BLaER1 (cell line): ENCODE results near the gene SDR42E2.

Source experiments
- H3K27ac ChIP-seq: shearing (Covaris generic); formaldehyde crosslinking; 2 replicates; pipeline ENCODE4 v1.8.1; 2022
- H3K27me3 ChIP-seq: shearing (Covaris generic); formaldehyde crosslinking; 2 replicates; pipeline ENCODE4 v1.8.1; 2022
- H3K36me3 ChIP-seq: shearing (Covaris generic); formaldehyde crosslinking; 2 replicates; pipeline ENCODE4 v1.8.1; 2022
- H3K4me1 ChIP-seq: shearing (Covaris generic); formaldehyde crosslinking; 2 replicates; pipeline ENCODE4 v1.8.1; 2022
- H3K4me2 ChIP-seq: shearing (Covaris generic); formaldehyde crosslinking; 2 replicates; pipeline ENCODE4 v1.8.1; 2022
- H3K4me3 ChIP-seq: shearing (Covaris generic); formaldehyde crosslinking; 2 replicates; pipeline ENCODE4 v1.8.1; 2022
- H3K9ac ChIP-seq: shearing (Covaris generic); formaldehyde crosslinking; 2 replicates; pipeline ENCODE4 v1.8.1; 2022
- H3K9me3 ChIP-seq: shearing (Covaris generic); formaldehyde crosslinking; 2 replicates; pipeline ENCODE4 v1.8.1; 2022
- H4K20me1 ChIP-seq: shearing (Covaris generic); formaldehyde crosslinking; 2 replicates; pipeline ENCODE4 v1.8.1; 2022
- Cebpa-rat ChIP-seq: shearing (Covaris generic); IDR thresholded peaks from 2 replicates; pipeline ENCODE4 v1.8.1; 2022

SDR42E2 gene

DNA sequence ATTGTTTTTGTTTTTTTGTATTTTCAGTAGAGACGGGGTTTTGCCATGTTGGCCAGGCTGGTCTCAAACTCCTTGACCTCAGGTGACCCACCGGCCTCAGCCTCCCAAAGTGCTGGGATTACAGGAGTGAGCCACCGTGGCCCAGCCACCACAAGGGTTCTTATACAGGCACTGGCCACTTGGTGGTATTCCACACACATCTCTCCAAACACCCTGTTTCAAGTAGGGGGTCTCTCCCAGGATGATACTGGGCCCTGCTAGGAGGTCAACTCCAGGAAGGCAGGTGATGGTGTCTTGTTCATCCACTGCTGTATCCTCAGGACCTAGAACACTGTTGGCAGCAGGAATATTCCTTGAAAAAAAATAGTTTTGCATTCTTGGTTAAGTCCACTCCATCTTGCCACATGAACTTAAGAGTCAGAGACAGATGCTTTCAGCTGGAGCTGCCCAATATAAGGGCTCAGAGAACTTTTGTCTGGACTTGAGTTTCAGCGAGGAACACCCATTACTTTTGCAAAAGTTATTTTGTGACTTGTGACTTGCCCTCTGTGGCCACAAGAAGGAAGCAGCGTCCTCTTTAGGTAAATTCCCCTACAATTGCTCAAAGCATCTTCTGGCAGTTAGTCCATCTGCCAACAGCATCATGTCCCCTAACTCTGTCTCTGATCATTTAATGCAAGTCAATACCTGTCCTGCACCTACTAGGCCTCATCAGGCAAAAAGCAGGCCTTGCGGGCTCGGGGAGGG lies 36.4 kb downstream of the SDR42E2 start:
- TF ChIP-seq Cebpa-rat, result no peak
- Histone ChIP-seq H3K27ac (no peak overlapping the region), H3K27me3 (peaks cover 5% of the 10 kb centered on the region), H4K20me1 (no peaks in the 10 kb centered on the region), H3K9me3 (no peaks in the 10 kb centered on the region), H3K4me1 (peaks cover 16% of the 10 kb centered on the region), H3K4me3 (no peak overlapping the region), H3K36me3 (no peaks in the 10 kb centered on the region), H3K9ac (no peak overlapping the region), H3K4me2 (no peak overlapping the region)

DNA sequence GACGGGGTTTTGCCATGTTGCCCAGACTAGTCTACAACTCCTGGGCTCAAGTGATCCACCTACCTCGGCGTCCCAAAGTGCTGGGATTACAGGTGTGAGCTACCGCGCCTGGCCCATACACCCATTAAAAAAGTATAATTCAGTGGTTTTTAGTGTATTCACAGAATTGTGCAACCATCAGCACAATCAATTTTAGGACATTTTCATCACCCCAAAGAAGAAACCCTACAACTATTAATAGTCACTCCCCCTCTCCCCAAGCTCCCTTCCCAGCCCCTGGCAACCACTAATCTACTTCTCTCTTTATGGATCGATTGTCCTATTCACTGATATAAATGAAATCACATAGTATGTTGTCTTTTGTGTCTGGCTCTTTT lies 39.9 kb downstream of the SDR42E2 start:
- Histone ChIP-seq H3K9me3 (no peaks in the 10 kb centered on the region), H3K4me1 (peaks cover 13% of the 10 kb centered on the region), H3K27ac (no peak overlapping the region), H3K4me2 (no peak overlapping the region), H3K4me3 (no peak overlapping the region), H3K36me3 (no peaks in the 10 kb centered on the region), H3K27me3 (no peaks in the 10 kb centered on the region), H3K9ac (no peak overlapping the region), H4K20me1 (peaks cover 2% of the 10 kb centered on the region)
- TF ChIP-seq Cebpa-rat, result no peak

- Histone ChIP-seq H3K9me3 (no peaks in the 10 kb centered on the region), H3K27ac (no peak overlapping the region), H3K4me3 (no peak overlapping the region), H3K27me3 (no peaks in the 10 kb centered on the region), H3K4me1 (peaks cover 22% of the 10 kb centered on the region), H3K9ac (no peak overlapping the region), H4K20me1 (peaks cover 11% of the 10 kb centered on the region), H3K36me3 (no peaks in the 10 kb centered on the region), H3K4me2 (no peak overlapping the region)
- TF ChIP-seq Cebpa-rat, result no peak
Measured at GRCh38 chr16:22203091-22203490, 40.8 kb downstream of the SDR42E2 start.

DNA sequence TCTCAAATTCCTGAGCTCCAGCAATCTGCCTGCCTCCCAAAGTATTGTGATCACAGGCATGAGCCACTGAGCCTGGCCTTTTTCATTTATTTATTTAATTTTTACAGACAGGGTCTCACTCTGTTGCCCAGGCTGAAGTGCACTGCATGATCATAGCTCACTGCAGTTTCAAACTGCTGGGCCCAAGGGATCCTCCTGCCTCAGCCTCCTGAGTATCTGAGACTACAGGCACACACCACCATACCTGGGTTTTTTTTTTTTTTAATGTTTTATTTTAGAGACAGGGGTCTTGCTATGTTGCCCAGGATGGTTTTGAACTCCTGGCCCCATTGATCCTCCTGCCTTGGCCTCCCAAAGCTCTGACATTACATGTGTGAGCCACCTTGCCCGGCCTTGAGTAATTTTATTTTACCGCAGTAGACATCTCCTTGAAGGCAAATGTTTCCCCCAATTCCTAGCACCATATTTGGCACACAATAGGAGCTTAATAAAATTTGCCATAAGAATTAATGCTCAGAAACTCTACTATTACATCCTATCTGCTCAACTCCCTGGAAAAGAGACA lies 41.9 kb downstream of the SDR42E2 start:
- Histone ChIP-seq H3K9ac (no peak overlapping the region), H3K4me3 (no peak overlapping the region), H3K4me1 (peaks cover 28% of the 10 kb centered on the region), H3K36me3 (peaks cover 2% of the 10 kb centered on the region), H4K20me1 (peaks cover 22% of the 10 kb centered on the region), H3K27ac (no peak overlapping the region), H3K9me3 (no peaks in the 10 kb centered on the region), H3K4me2 (no peak overlapping the region), H3K27me3 (no peaks in the 10 kb centered on the region)
- TF ChIP-seq Cebpa-rat, result no peak

- peaks cover 5% of the 10 kb centered on the region for H3K9me3 ChIP-seq
- peaks cover 42% of the 10 kb centered on the region for H3K4me1 ChIP-seq
- H3K27me3 ChIP-seq, result no peaks in the 10 kb centered on the region
- TF ChIP-seq Cebpa-rat, result no peak
- H4K20me1 ChIP-seq, result peaks cover 36% of the 10 kb centered on the region
- peak overlapping the region; percentile 90 for H3K4me3 ChIP-seq
- H3K36me3 ChIP-seq, result peaks cover 17% of the 10 kb centered on the region
- peak overlapping the region; percentile 85 for H3K27ac ChIP-seq
- peak overlapping the region; percentile 85 for H3K4me2 ChIP-seq
- H3K9ac ChIP-seq, result peak overlapping the region; percentile 87; the same call in 1 of the 2 replicates
Measured at GRCh38 chr16:22205577-22206012, 43.3 kb downstream of the SDR42E2 start.

DNA sequence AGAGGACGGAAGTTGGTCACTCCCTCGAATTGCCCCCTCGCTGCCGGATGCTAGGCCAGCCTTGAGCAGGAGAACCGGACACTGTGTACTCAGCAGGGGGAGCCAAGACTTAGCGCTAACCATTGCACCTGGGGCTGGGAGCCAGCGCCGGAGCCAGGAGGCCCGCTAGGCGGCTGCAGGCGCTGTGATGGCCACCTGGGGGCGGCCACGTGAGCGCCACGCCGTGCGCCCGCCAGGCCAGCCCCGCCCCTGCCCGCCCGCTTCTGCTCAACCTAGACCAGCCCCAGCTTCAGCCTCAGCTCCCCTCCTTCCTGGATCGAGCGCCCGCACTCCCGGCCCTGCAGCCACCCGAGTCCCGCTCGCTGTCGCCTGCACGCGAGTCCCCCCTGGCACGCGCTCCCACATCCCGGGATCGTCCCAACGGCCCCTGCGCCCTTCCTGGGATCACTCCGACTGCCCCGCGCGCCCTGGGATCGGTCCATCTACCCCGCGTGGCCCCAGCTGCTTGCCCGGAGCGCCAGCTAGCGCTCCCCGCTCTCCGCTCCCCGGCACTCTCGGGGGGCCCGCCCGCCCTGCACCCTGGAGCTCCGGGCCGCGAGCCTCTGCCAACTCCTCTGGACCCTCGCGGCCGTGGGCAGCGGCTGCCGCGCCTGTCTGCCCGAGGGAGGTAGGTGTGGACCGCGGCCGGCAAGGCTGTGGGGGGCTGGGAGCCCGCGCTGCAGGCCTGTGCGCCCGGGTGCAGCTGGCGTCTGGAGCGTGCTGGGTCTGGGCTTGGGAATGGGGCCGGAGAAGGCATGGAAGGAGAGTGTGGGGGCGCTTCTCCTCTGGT lies 43.9 kb downstream of the SDR42E2 start, which contains the start of gene EEF2K:
TSS of gene EEF2K (plus strand) at position 266 of the 829 bp plus-strand sequence. CDS start 19,452 bp downstream, outside the sequence.
- Histone ChIP-seq H3K27ac (peak within 1 kb of the TSS; percentile 85), H4K20me1 (peaks cover 42% of the 10 kb centered on the region), H3K4me1 (peaks cover 48% of the 10 kb centered on the region), H3K4me3 (peak within 1 kb of the TSS; percentile 90), H3K9ac (peak within 1 kb of the TSS; percentile 87), H3K9me3 (peaks cover 11% of the 10 kb centered on the region), H3K36me3 (peaks cover 23% of the 10 kb centered on the region), H3K4me2 (peak within 1 kb of the TSS; percentile 85), H3K27me3 (no peaks in the 10 kb centered on the region)
- TF ChIP-seq Cebpa-rat, result no peak

GRCh38 chr16:22206842-22207714 lies 44.8 kb downstream of the SDR42E2 start:
- Histone ChIP-seq H3K9ac (peak overlapping the region; percentile 87), H3K4me1 (peaks cover 57% of the 10 kb centered on the region), H3K27ac (peak overlapping the region; percentile 85), H3K36me3 (peaks cover 31% of the 10 kb centered on the region), H4K20me1 (peaks cover 50% of the 10 kb centered on the region), H3K27me3 (no peaks in the 10 kb centered on the region), H3K9me3 (peaks cover 11% of the 10 kb centered on the region), H3K4me3 (peak overlapping the region; percentile 90), H3K4me2 (peak overlapping the region; percentile 85)
- TF ChIP-seq Cebpa-rat, result no peak

DNA sequence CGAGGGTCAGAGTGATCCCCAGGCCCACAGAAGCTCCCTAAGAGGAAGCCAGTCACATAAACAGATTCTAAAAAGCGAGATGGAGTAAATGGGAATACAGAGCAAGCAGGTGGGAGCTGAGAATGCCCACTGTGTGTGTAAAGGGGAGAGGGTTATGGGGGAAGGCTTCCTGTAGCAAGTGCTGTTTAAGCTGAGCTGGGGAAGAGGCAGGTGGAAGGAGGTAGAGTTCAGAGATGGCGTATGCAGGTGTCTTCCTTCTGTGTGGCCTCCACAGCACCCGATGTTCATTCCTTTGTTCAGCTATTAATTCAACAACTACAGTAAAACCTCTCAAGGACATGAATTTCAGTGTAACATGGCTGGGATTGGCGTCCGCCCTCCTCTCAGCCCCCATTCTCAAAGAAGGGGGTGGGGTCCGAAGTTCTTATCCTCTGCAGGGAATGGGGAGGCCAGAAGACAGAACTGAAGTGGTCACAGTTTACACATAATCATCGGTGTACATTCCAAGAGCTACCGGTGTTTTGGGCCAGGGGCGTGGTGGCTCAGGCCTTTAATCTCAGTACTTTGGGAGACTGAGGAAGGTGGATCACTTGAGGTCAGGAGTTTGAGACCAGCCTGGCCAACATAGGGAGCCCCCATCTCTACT lies 45.5 kb downstream of the SDR42E2 start:
- TF ChIP-seq Cebpa-rat, result no peak
- Histone ChIP-seq H3K4me1 (peaks cover 62% of the 10 kb centered on the region), H3K27me3 (no peaks in the 10 kb centered on the region), H4K20me1 (peaks cover 51% of the 10 kb centered on the region), H3K9ac (peak overlapping the region; percentile 87), H3K27ac (peak overlapping the region; percentile 85), H3K4me3 (peak overlapping the region; percentile 90), H3K4me2 (peak overlapping the region; percentile 85), H3K36me3 (peaks cover 39% of the 10 kb centered on the region), H3K9me3 (peaks cover 11% of the 10 kb centered on the region)
